ENCODE data around the gene NPRL2.

NPRL2 gene

GRCh38 chr3:50371133-50371685 is 20.6 kb upstream of the NPRL2 start:
- Histone ChIP-seq H3K36me3 (ENCODE audit: insufficient read depth, low read length) (no peaks in the 10 kb centered on the region), H3K9me3 (replicated peaks; ENCODE audit: low read length) (no peaks in the 10 kb centered on the region), H3K9ac (ENCODE audit: low read depth, low read length) (no peak overlapping the region), H3K4me2 (ENCODE audit: low read length) (no peak overlapping the region), H3K27me3 (ENCODE audit: control insufficient read depth, insufficient read depth, low read length) (peaks cover 21% of the 10 kb centered on the region), H3K4me1 (ENCODE audit: control insufficient read depth, insufficient read depth, low read length) (no peaks in the 10 kb centered on the region), H3K4me3 (ENCODE audit: low read length) (no peak overlapping the region)

DNA sequence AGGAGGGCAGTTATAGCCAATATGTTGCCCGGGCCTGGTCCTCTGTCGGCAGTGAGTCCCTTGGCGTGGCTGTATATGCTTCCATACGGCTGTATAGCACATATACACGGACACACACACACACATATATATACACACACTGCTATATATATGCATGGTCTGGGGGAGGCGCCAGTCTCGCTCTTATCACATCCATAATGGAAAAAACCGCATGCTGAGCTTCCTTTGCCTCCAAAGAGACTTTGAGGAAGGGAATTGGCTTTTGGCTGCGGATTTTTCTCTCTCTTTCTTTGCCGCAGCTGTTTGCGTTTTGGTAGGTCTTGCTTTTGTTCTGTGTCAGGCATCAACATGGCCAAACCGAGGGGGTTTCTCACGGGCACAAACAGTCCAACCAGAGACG is 20.0 kb upstream of the NPRL2 start:
- Histone ChIP-seq H3K4me3 (ENCODE audit: low read length) (no peak overlapping the region), H3K9ac (ENCODE audit: low read depth, low read length) (no peak overlapping the region), H3K4me1 (ENCODE audit: control insufficient read depth, insufficient read depth, low read length) (no peaks in the 10 kb centered on the region), H3K4me2 (ENCODE audit: low read length) (no peak overlapping the region), H3K36me3 (ENCODE audit: insufficient read depth, low read length) (no peaks in the 10 kb centered on the region), H3K27me3 (ENCODE audit: control insufficient read depth, insufficient read depth, low read length) (peaks cover 22% of the 10 kb centered on the region), H3K9me3 (replicated peaks; ENCODE audit: low read length) (no peaks in the 10 kb centered on the region)

GRCh38 chr3:50369012-50369670 is 18.6 kb upstream of the NPRL2 start:
- H3K36me3 ChIP-seq (ENCODE audit: insufficient read depth, low read length), result no peaks in the 10 kb centered on the region
- peaks cover 3% of the 10 kb centered on the region for H3K4me1 ChIP-seq (ENCODE audit: control insufficient read depth, insufficient read depth, low read length)
- no peak overlapping the region for H3K4me2 ChIP-seq (ENCODE audit: low read length)
- peaks cover 18% of the 10 kb centered on the region for H3K27me3 ChIP-seq (ENCODE audit: control insufficient read depth, insufficient read depth, low read length)
- no peak overlapping the region for H3K4me3 ChIP-seq (ENCODE audit: low read length)
- H3K9ac ChIP-seq (ENCODE audit: low read depth, low read length), result no peak overlapping the region
- no peaks in the 10 kb centered on the region for H3K9me3 ChIP-seq (replicated peaks; ENCODE audit: low read length)

DNA sequence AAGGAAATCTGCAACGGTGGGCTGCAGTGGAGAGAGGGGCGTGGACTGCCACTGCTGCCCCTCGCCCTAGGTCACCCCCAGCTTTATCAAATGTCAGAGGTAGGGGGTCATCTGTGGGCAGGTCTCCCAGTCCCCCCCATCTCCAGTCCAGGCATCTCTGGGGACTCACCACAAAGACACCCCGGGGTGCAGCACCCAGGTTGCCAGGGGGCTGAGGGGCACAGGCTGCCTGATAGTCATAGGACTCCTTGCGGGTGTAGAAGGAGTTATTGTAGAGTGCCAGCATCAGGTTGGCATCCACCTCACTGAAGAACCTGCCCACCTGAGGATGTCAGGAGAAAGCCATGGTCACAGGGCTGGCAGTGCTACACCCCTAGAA is 15.3 kb upstream of the NPRL2 start:
- Histone ChIP-seq H3K4me1 (ENCODE audit: control insufficient read depth, insufficient read depth, low read length) (peaks cover 3% of the 10 kb centered on the region), H3K9ac (ENCODE audit: low read depth, low read length) (no peak overlapping the region), H3K4me2 (ENCODE audit: low read length) (no peak overlapping the region), H3K4me3 (ENCODE audit: low read length) (no peak overlapping the region), H3K9me3 (replicated peaks; ENCODE audit: low read length) (no peaks in the 10 kb centered on the region), H3K36me3 (ENCODE audit: insufficient read depth, low read length) (no peaks in the 10 kb centered on the region), H3K27me3 (ENCODE audit: control insufficient read depth, insufficient read depth, low read length) (peaks cover 12% of the 10 kb centered on the region)

DNA sequence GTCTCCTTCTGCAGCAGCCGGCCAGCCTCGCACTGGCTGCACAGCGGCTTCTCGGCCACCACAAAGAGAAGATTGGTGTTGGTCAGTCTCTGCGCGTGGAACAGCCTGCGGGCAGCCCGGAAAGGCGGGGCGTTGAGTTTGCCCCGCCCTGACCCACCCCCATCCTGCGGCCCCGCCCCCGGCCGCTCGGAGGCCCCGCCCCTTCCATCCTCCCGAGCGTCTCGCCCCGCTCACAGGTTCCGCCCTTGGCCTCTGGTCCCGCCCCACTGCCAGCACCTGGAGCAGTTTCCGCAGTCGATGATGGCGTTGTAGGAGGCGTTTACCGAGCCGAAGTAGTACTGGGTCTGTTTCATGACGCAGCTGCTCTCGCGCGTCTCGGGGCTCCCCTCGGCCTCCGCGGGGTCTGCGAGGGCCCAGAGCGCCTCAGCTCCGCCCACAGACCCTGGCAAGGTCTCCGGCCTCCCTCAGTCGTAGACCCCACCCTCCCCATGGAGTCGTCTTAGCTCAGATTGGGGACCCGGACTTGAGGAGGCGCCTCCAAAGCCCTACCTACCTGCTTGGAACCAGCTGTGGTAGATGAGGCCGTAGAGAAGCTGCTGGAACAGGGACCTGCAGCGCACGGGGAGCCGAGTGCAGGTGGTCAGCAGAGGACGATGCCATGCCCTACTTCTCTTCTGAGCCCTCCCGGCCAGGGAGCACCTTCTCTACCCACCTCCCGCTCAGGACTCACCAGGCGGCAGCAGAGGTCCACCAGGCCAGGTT is 14.7 kb upstream of the NPRL2 start:
- Histone ChIP-seq H3K4me3 (ENCODE audit: low read length) (peak overlapping the region; percentile 55), H3K9ac (ENCODE audit: low read depth, low read length) (no peak overlapping the region), H3K9me3 (replicated peaks; ENCODE audit: low read length) (no peaks in the 10 kb centered on the region), H3K27me3 (ENCODE audit: control insufficient read depth, insufficient read depth, low read length) (peaks cover 10% of the 10 kb centered on the region), H3K4me2 (ENCODE audit: low read length) (peak overlapping the region; percentile 70), H3K4me1 (ENCODE audit: control insufficient read depth, insufficient read depth, low read length) (peaks cover 3% of the 10 kb centered on the region), H3K36me3 (ENCODE audit: insufficient read depth, low read length) (no peaks in the 10 kb centered on the region)

DNA sequence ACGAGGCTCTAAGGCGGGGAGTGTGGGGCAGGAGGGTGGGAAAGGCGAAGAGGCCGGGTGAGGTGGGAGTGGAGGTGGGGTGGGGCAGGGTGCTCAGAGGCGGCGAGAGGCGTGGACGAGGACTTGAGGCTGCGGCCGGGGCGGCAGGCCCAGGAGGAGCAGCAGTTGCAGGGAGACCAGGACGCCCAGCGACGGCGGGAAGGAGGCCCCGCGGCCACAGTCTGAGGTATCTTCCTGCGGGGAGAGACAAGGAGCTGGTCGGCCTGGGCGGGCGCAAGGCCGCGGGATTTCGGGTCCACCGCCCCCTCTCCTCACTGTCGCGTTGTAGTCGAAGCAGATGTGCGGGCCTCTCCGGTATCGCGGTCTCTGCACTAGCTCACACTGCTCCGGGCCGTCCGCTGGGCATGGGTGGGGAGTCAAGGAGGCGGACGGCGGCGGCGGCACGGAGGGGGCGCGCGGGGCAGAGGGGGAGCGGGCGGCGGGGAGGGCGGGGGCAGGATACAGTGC is 14.1 kb upstream of the NPRL2 start:
- H3K9me3 ChIP-seq (replicated peaks; ENCODE audit: low read length), result no peaks in the 10 kb centered on the region
- peak overlapping the region; percentile 70 for H3K4me2 ChIP-seq (ENCODE audit: low read length)
- peaks cover 3% of the 10 kb centered on the region for H3K4me1 ChIP-seq (ENCODE audit: control insufficient read depth, insufficient read depth, low read length)
- peak overlapping the region; percentile 51 for H3K4me3 ChIP-seq (ENCODE audit: low read length)
- H3K27me3 ChIP-seq (ENCODE audit: control insufficient read depth, insufficient read depth, low read length), result peaks cover 10% of the 10 kb centered on the region
- no peak overlapping the region for H3K9ac ChIP-seq (ENCODE audit: low read depth, low read length)
- H3K36me3 ChIP-seq (ENCODE audit: insufficient read depth, low read length), result no peaks in the 10 kb centered on the region

GRCh38 chr3:50359760-50360110 is 9.2 kb upstream of the NPRL2 start:
- Histone ChIP-seq H3K4me3 (ENCODE audit: low read length) (peak overlapping the region; percentile 46), H3K4me1 (ENCODE audit: control insufficient read depth, insufficient read depth, low read length) (peaks cover 33% of the 10 kb centered on the region), H3K36me3 (ENCODE audit: insufficient read depth, low read length) (peaks cover 33% of the 10 kb centered on the region), H3K9me3 (replicated peaks; ENCODE audit: low read length) (no peaks in the 10 kb centered on the region), H3K4me2 (ENCODE audit: low read length) (peak overlapping the region; percentile 74), H3K9ac (ENCODE audit: low read depth, low read length) (no peak overlapping the region), H3K27me3 (ENCODE audit: control insufficient read depth, insufficient read depth, low read length) (no peaks in the 10 kb centered on the region)

DNA sequence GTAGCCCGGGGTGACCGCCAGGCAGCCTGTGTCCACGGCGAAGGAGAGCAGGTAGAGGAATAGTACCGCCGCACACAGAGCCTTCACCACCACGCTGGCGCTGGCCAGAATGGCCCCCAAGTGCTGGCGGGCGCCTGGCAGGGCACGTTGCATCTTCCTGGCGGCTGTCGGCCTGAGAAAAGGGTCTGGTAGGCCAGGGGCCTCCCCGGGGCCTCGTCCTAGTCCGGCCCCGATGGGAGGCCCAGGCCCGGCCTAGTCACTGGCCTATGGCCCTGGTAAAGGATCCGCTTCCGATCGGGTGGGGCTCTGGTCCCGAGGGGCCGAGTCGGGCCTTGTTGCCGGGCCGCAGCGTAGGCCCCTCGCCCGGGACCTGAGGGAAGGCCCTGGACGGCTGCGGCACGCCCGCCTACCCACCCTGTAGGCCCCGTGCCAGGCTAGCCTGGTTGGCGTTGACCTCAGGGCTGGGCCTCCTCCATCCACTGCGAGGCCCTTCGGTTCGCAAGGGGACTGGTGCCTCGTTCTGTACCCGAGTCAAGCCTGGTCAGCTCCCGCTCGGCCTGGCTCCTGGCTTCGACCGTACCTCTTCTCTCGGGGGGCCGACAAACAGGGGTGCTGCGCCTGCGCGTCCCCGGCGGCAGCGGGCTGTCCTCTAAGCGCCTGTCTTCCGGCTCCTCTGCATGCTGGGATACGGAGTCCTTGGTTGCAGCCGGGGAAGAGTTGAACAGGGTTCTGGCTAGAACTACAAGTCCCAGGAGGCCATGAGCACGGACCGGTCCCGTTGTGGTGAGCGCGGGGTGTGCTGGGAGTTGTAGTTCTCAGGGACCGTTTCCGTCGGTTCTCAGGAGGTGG is 8.6 kb upstream of the NPRL2 start, which contains the start of gene TMEM115:
Gene TMEM115 (minus strand): TSS at position 611 of the 849 bp plus-strand sequence. CDS start 458 bp downstream, at position 153.
- H3K27me3 ChIP-seq (ENCODE audit: control insufficient read depth, insufficient read depth, low read length), result no peaks in the 10 kb centered on the region
- peak within 1 kb of the TSS; percentile 97 for H3K9ac ChIP-seq (ENCODE audit: low read depth, low read length)
- H3K36me3 ChIP-seq (ENCODE audit: insufficient read depth, low read length), result peaks cover 39% of the 10 kb centered on the region
- H3K4me3 ChIP-seq (ENCODE audit: low read length), result peak within 1 kb of the TSS; percentile 94
- H3K4me2 ChIP-seq (ENCODE audit: low read length), result peak within 1 kb of the TSS; percentile 98
- H3K9me3 ChIP-seq (replicated peaks; ENCODE audit: low read length), result no peaks in the 10 kb centered on the region
- H3K4me1 ChIP-seq (ENCODE audit: control insufficient read depth, insufficient read depth, low read length), result peaks cover 33% of the 10 kb centered on the region

GRCh38 chr3:50358355-50358910 is 7.9 kb upstream of the NPRL2 start:
- H3K36me3 ChIP-seq (ENCODE audit: insufficient read depth, low read length), result peaks cover 46% of the 10 kb centered on the region
- H3K4me1 ChIP-seq (ENCODE audit: control insufficient read depth, insufficient read depth, low read length), result peaks cover 33% of the 10 kb centered on the region
- H3K9ac ChIP-seq (ENCODE audit: low read depth, low read length), result peak overlapping the region; percentile 97

GRCh38 chr3:50357481-50357880 is 6.9 kb upstream of the NPRL2 start:
- Histone ChIP-seq H3K27me3 (ENCODE audit: control insufficient read depth, insufficient read depth, low read length) (no peaks in the 10 kb centered on the region), H3K36me3 (ENCODE audit: insufficient read depth, low read length) (peaks cover 53% of the 10 kb centered on the region), H3K9me3 (replicated peaks; ENCODE audit: low read length) (no peaks in the 10 kb centered on the region), H3K4me3 (ENCODE audit: low read length) (peak overlapping the region; percentile 94), H3K9ac (ENCODE audit: low read depth, low read length) (peak overlapping the region; percentile 97), H3K4me2 (ENCODE audit: low read length) (peak overlapping the region; percentile 98), H3K4me1 (ENCODE audit: control insufficient read depth, insufficient read depth, low read length) (peaks cover 38% of the 10 kb centered on the region)

More at GRCh38 chr3:50358355-50358910, 7.9 kb upstream of the NPRL2 start:
- Histone ChIP-seq H3K4me2 (ENCODE audit: low read length) (peak overlapping the region; percentile 98), H3K4me3 (ENCODE audit: low read length) (peak overlapping the region; percentile 94), H3K27me3 (ENCODE audit: control insufficient read depth, insufficient read depth, low read length) (no peaks in the 10 kb centered on the region), H3K9me3 (replicated peaks; ENCODE audit: low read length) (no peaks in the 10 kb centered on the region)

DNA sequence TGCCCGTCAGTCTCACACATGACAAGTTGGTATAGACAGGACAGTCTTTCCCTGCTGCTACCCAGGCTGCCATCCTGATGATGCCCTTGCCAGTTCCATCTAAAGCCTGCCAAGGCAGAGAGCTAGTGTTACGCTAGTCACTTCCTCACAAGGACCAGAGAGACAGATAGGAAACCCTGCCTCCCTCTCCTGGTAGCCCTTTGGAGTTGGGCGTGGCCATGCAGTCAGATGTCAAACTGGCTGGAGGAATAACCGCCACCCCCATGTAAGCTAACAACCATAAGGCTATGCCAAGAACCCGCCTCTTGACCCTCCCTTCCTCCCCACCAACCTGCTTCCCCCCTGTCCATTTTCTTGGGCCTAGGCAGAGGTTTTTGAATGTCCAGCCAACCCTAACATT is 6.0 kb upstream of the NPRL2 start:
- peaks cover 53% of the 10 kb centered on the region for H3K36me3 ChIP-seq (ENCODE audit: insufficient read depth, low read length)
- H3K9me3 ChIP-seq (replicated peaks; ENCODE audit: low read length), result no peaks in the 10 kb centered on the region
- no peaks in the 10 kb centered on the region for H3K27me3 ChIP-seq (ENCODE audit: control insufficient read depth, insufficient read depth, low read length)
- H3K9ac ChIP-seq (ENCODE audit: low read depth, low read length), result peak overlapping the region; percentile 8
- peaks cover 42% of the 10 kb centered on the region for H3K4me1 ChIP-seq (ENCODE audit: control insufficient read depth, insufficient read depth, low read length)
- H3K4me2 ChIP-seq (ENCODE audit: low read length), result peak overlapping the region; percentile 98
- peak overlapping the region; percentile 94 for H3K4me3 ChIP-seq (ENCODE audit: low read length)
